Subcutaneous abdominal adipose tissue (tissue), 5 donors: ENCODE measurements around the gene EHMT1.

ENCODE experiments used
- H3K27ac ChIP-seq: one replicate; pipeline ENCODE4 v1.7.0; 2013; ENCODE audit warnings: low read depth, mild to moderate bottlenecking, inconsistent platforms, low read length, moderate library complexity
- H3K27me3 ChIP-seq, 5 donors: one replicate each; pipeline ENCODE4 v1.7.0; 2013; ENCODE audit warnings: low read length in 5 of 5, inconsistent platforms in 1 of 5; ENCODE audit not compliant: control insufficient read depth in 5 of 5, insufficient read depth in 4 of 5
- H3K36me3 ChIP-seq, 5 donors: one replicate each; pipeline ENCODE4 v1.7.0; 2013; ENCODE audit warnings: low read length in 5 of 5; ENCODE audit not compliant: control insufficient read depth in 5 of 5, insufficient read depth in 5 of 5
- H3K4me1 ChIP-seq, 5 donors: one replicate each; pipeline ENCODE4 v1.7.0; 2013; ENCODE audit warnings: low read length in 5 of 5, mild to moderate bottlenecking in 3 of 5, moderate library complexity in 1 of 5; ENCODE audit not compliant: control insufficient read depth in 5 of 5, insufficient read depth in 5 of 5
- H3K4me3 ChIP-seq, 5 donors: one replicate each; pipeline ENCODE4 v1.7.0; 2013; ENCODE audit warnings: low read length in 5 of 5, low read depth in 1 of 5
- H3K9ac ChIP-seq, 5 donors: one replicate each; pipeline ENCODE4 v1.7.0; 2013; ENCODE audit warnings: low read length in 5 of 5, mild to moderate bottlenecking in 4 of 5, moderate library complexity in 3 of 5
- H3K9me3 ChIP-seq, 5 donors: one replicate each; pipeline ENCODE4 v1.7.0; 2013; ENCODE audit warnings: low read length in 5 of 5; ENCODE audit not compliant: control insufficient read depth in 5 of 5
- donor health status: healthy.
- donor health status: healthy.
- donor health status: healthy.
- donor health status: healthy.
- donor health status: healthy.

Gene EHMT1

GRCh38 chr9:137668203-137668602, 49.4 kb downstream of the EHMT1 start:
- Histone ChIP-seq H3K36me3 (peaks cover 4 to 15% (median 6%) of the 10 kb centered on the region in 5 donors), H3K4me1 (peaks cover 0 to 40% (median 25%) of the 10 kb centered on the region in 5 donors), H3K9ac (no peak overlapping the region), H3K27me3 (no peaks in the 10 kb centered on the region), H3K27ac (no peak overlapping the region), H3K9me3 (no peaks in the 10 kb centered on the region), H3K4me3 (no peak overlapping the region)

- Histone ChIP-seq H3K9me3 (no peaks in the 10 kb centered on the region), H3K27me3 (no peaks in the 10 kb centered on the region), H3K27ac (no peak overlapping the region), H3K36me3 (peaks cover 0 to 15% (median 6%) of the 10 kb centered on the region in 5 donors), H3K4me3 (no peak overlapping the region), H3K4me1 (peaks cover 0 to 51% (median 35%) of the 10 kb centered on the region in 5 donors), H3K9ac (no peak overlapping the region)
Measured at GRCh38 chr9:137669261-137669672, 50.5 kb downstream of the EHMT1 start.

DNA sequence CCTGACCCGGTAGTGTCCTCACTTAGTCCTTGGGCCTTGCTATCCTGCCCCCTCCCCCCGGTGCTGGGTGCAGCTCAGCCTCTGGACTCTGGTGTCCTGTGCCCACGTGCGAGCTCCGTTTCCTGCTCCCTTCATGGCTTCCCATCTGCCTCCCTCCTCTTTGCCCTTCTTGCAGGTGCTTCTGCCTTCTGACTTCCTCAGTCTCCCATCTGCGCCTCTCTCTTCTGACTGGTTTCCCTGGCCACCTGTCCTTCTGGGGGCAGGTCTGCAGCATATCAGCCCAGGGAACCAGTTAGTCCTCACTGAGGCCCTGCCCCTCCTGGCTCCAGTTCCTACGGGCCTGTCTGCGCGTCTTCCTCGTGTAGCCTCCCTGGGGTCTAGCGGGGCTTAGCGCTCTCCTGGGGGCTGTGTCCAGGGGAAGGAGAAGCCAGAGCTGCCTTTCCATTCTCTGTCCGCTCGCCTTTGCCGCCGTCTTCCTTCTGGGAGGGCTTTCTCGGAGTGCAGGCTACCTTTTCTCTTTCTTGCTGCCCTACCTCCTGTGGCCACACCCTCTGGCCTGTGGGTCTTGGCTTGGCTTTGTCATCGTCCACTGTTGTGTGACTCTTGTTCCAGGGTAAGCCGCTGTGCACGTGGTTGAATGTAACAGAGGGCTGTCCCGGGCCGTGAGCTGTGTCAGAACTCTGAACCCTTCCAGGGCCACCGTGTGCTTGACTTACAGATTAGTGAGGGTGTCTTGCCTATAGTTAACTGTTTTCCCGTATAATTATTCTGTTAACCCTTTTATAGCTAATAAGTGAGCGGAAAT, 51.8 kb downstream of the EHMT1 start:
- peaks cover 0 to 56% (median 39%) of the 10 kb centered on the region in 5 donors for H3K4me1 ChIP-seq
- no peaks in the 10 kb centered on the region for H3K27me3 ChIP-seq
- H3K27ac ChIP-seq, result no peak overlapping the region
- no peak overlapping the region for H3K4me3 ChIP-seq
- peaks cover 0 to 12% (median 5%) of the 10 kb centered on the region in 5 donors for H3K36me3 ChIP-seq
- peak overlapping the region in 1 of 5 donors; percentile 52 for H3K9ac ChIP-seq
- H3K9me3 ChIP-seq, result no peaks in the 10 kb centered on the region

- H3K27ac ChIP-seq, result no peak overlapping the region
- H3K36me3 ChIP-seq, result peaks cover 0 to 11% (median 5%) of the 10 kb centered on the region in 5 donors
- no peaks in the 10 kb centered on the region for H3K27me3 ChIP-seq
- peaks cover 0 to 50% (median 38%) of the 10 kb centered on the region in 5 donors for H3K4me1 ChIP-seq
- H3K9ac ChIP-seq, result no peak overlapping the region
- no peaks in the 10 kb centered on the region for H3K9me3 ChIP-seq
- no peak overlapping the region for H3K4me3 ChIP-seq
Measured at GRCh38 chr9:137671196-137671538, 52.4 kb downstream of the EHMT1 start.

GRCh38 chr9:137671721-137672120, 52.9 kb downstream of the EHMT1 start:
- peaks cover 0 to 44% (median 32%) of the 10 kb centered on the region in 5 donors for H3K4me1 ChIP-seq
- H3K27ac ChIP-seq, result no peak overlapping the region

GRCh38 chr9:137672907-137673791, 54.3 kb downstream of the EHMT1 start:
- Histone ChIP-seq H3K36me3 (peaks cover 0 to 11% (median 5%) of the 10 kb centered on the region in 5 donors), H3K27ac (no peak overlapping the region), H3K4me3 (no peak overlapping the region), H3K4me1 (peaks cover 0 to 39% (median 29%) of the 10 kb centered on the region in 5 donors), H3K9ac (peak overlapping the region in 1 of 5 donors; percentile 56), H3K27me3 (no peaks in the 10 kb centered on the region), H3K9me3 (no peaks in the 10 kb centered on the region)

More at GRCh38 chr9:137671721-137672120, 52.9 kb downstream of the EHMT1 start:
- Histone ChIP-seq H3K27me3 (no peaks in the 10 kb centered on the region), H3K9ac (no peak overlapping the region), H3K36me3 (peaks cover 0 to 11% (median 5%) of the 10 kb centered on the region in 5 donors), H3K4me3 (no peak overlapping the region), H3K9me3 (no peaks in the 10 kb centered on the region)

DNA sequence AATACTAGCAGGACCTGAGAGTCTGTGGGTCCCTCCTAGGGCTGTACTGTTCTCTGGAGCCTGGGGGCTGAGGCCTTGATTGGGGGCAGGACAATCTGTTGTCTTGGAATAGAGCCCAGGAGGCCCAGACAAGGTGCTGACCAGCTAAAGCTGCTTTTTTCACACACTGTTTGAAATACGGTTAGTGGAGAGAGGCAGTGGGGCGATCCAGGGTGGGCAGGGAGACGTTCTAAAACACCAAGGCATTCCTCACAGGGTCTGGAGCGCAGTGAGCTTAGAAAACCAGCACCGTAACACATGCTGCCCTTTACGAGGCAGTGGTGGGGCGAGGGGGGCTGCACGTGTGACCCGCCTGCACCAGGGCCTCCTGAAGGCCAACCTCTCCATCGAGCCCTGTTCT, 55.1 kb downstream of the EHMT1 start:
- no peak overlapping the region for H3K9ac ChIP-seq
- no peak overlapping the region for H3K27ac ChIP-seq
- H3K9me3 ChIP-seq, result no peaks in the 10 kb centered on the region
- no peaks in the 10 kb centered on the region for H3K27me3 ChIP-seq
- H3K4me3 ChIP-seq, result no peak overlapping the region
- peaks cover 0 to 10% (median 8%) of the 10 kb centered on the region in 5 donors for H3K36me3 ChIP-seq
- peaks cover 0 to 39% (median 29%) of the 10 kb centered on the region in 5 donors for H3K4me1 ChIP-seq

DNA sequence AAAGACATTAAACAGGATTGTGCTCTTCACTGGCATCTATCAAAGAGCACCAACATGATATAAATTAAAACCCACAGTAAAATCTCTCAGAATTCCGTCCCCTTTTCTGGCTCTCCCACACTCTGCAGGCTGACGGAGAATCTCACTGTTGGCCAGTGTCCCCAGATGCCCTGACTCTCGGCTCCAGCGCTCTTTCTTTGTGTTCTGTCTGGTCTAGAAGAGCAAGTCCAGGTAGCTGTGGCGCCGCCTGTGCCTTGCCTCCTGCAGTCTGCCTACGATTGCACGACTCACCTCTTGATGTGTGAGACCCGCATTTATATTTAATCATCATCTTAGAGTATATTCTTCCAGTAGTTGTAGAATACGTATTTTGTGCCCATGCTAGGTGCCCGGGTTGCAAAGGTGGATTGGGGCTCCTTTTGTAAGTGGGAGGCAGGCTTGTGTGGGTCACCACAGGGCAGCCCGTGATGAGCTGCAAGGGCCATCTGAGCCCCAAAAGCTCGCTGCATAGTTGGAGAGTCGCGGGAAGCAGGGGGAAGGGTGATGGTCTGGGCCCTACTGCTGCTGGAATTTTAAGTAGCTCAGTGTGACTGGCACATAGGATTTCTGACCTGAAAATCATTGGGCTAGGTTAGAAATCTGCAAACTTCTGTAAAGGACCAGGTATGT, 55.6 kb downstream of the EHMT1 start:
- no peaks in the 10 kb centered on the region for H3K9me3 ChIP-seq
- H3K4me3 ChIP-seq, result no peak overlapping the region
- no peaks in the 10 kb centered on the region for H3K27me3 ChIP-seq
- H3K36me3 ChIP-seq, result peaks cover 0 to 6% (median 3%) of the 10 kb centered on the region in 5 donors
- H3K4me1 ChIP-seq, result peaks cover 0 to 39% (median 31%) of the 10 kb centered on the region in 5 donors
- H3K27ac ChIP-seq, result no peak overlapping the region
- H3K9ac ChIP-seq, result no peak overlapping the region

- no peak overlapping the region for H3K27ac ChIP-seq
- H3K36me3 ChIP-seq, result peaks cover 0 to 5% (median 3%) of the 10 kb centered on the region in 5 donors
- no peaks in the 10 kb centered on the region for H3K9me3 ChIP-seq
- H3K4me3 ChIP-seq, result no peak overlapping the region
- H3K4me1 ChIP-seq, result peaks cover 0 to 38% (median 31%) of the 10 kb centered on the region in 5 donors
- H3K27me3 ChIP-seq, result no peaks in the 10 kb centered on the region
- H3K9ac ChIP-seq, result no peak overlapping the region
Measured at GRCh38 chr9:137674976-137675320, 56.1 kb downstream of the EHMT1 start.
